ENCODE measurements around the gene TAB2.

The TAB2 gene

GRCh38 chr6:149323925-149324324 lies 6.4 kb downstream of the TAB2 start:
- TF ChIP-seq RAD21 (IDR thresholded peaks at IDR 0.05; ENCODE audit: low read depth) (no peak), YY1 (IDR thresholded peaks at IDR 0.05; ENCODE audit: low read depth) (no peak), EGR1 (IDR thresholded peaks at IDR 0.05) (no peak), EP300 (IDR thresholded peaks at IDR 0.05; ENCODE audit: borderline replicate concordance) (no peak), CREB1 (IDR thresholded peaks at IDR 0.05; ENCODE audit: low read depth) (no peak), TEAD4 (IDR thresholded peaks at IDR 0.05) (no peak), MAX (IDR thresholded peaks at IDR 0.05) (no peak), TCF12 (IDR thresholded peaks at IDR 0.05; ENCODE audit: low read depth) (no peak), REST (IDR thresholded peaks at IDR 0.05; ENCODE audit: low read depth) (no peak), ZBTB7A (IDR thresholded peaks at IDR 0.05; ENCODE audit: low read depth) (no peak), TAF1 (IDR thresholded peaks at IDR 0.05; ENCODE audit: low read depth) (no peak), NFIC (IDR thresholded peaks at IDR 0.05) (no peak), FOXM1 (IDR thresholded peaks at IDR 0.05; ENCODE audit: borderline replicate concordance, low read depth) (no peak), CEBPB (IDR thresholded peaks at IDR 0.05) (no peak)
- TF ChIP-seq, protein P1, sequence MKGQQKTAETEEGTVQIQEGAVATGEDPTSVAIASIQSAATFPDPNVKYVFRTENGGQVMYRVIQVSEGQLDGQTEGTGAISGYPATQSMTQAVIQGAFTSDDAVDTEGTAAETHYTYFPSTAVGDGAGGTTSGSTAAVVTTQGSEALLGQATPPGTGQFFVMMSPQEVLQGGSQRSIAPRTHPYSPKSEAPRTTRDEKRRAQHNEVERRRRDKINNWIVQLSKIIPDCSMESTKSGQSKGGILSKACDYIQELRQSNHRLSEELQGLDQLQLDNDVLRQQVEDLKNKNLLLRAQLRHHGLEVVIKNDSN (IDR thresholded peaks at IDR 0.05), result no peak

DNA sequence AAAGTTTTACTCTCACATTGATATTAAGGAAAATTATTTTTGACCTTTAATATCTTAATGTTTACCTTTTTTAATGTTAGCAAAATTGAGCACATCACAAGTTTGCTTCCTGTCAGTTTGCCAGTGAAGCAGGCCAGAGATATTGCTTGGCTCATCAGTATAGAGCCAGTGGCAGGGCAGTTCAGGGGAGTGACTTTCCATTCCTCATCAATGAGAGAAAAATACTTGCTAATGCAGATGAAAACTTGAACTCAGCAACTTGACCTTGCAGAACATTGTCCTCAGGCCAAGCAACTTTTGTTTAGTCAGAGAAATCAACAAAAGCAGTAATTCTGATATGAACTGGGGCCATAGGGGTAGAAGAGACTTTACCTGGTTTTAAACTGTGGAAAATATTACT lies 6.9 kb downstream of the TAB2 start:
- TF ChIP-seq CEBPB (IDR thresholded peaks at IDR 0.05), result no peak
- TF ChIP-seq CREB1 (IDR thresholded peaks at IDR 0.05; ENCODE audit: low read depth), result no peak
- TF ChIP-seq EGR1 (IDR thresholded peaks at IDR 0.05), result no peak

DNA sequence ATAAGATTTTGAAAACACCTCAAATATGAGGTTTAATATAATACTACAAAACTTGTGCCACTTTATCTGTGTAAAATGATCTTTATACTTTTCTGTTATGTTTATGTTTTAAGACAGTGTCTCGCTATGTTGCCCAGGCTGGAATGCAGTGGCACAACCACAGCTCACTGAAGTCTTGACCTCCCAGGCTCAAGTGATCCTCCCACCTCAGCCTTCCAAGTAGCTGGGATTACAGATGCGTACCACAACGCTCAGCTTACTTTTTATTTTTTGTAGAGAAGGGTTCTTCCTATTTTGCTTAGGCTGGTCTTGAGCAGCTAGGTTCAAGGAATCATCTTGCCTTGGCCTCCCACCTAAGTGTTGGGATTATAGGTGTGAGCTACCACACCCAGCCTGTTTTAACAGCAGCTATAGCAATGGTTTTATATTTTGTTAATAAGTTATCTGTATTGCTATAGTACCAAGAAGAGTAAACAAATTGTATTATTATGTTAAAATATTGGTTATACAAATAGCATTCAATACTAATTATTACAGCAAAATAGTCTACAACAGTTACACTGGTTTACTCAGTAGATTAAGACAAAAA lies 8.2 kb downstream of the TAB2 start:
- TF ChIP-seq REST (IDR thresholded peaks at IDR 0.05; ENCODE audit: low read depth), result no peak
- TF ChIP-seq TAF1 (IDR thresholded peaks at IDR 0.05; ENCODE audit: low read depth), result no peak
- TF ChIP-seq, protein P1 (IDR thresholded peaks at IDR 0.05), result no peak
- no peak for TF ChIP-seq CREB1 (IDR thresholded peaks at IDR 0.05; ENCODE audit: low read depth)
- TF ChIP-seq NFIC (IDR thresholded peaks at IDR 0.05), result no peak
- TF ChIP-seq ZBTB7A (IDR thresholded peaks at IDR 0.05; ENCODE audit: low read depth), result no peak
- no peak for TF ChIP-seq EP300 (IDR thresholded peaks at IDR 0.05; ENCODE audit: borderline replicate concordance)
- no peak for TF ChIP-seq TEAD4 (IDR thresholded peaks at IDR 0.05)

DNA sequence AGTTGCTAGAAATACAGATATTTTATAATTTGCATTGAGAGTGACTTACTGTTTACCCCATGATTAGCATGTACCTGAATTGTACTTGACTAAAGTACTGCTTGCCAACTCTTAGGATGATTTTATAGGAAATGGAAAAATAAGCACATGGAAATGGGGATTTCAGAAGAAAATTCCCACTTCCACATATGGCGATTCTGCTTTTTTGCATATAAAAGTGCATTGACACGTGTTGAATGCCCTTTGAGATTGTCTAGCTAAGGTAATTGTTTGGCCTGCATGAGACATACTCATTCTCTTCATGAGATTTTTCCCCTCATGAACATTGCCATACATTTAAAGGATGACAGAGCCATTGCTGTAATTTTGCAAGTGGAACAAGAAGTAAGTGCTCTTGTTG lies 10.1 kb downstream of the TAB2 start:
- TF ChIP-seq CEBPB (IDR thresholded peaks at IDR 0.05), result no peak
- no peak for TF ChIP-seq TCF12 (IDR thresholded peaks at IDR 0.05; ENCODE audit: low read depth)
- TF ChIP-seq, protein P1 (IDR thresholded peaks at IDR 0.05), result no peak
- no peak for TF ChIP-seq CREB1 (IDR thresholded peaks at IDR 0.05; ENCODE audit: low read depth)
- TF ChIP-seq TEAD4 (IDR thresholded peaks at IDR 0.05), result no peak
- TF ChIP-seq EP300 (IDR thresholded peaks at IDR 0.05; ENCODE audit: borderline replicate concordance), result no peak
- no peak for TF ChIP-seq YY1 (IDR thresholded peaks at IDR 0.05; ENCODE audit: low read depth)

DNA sequence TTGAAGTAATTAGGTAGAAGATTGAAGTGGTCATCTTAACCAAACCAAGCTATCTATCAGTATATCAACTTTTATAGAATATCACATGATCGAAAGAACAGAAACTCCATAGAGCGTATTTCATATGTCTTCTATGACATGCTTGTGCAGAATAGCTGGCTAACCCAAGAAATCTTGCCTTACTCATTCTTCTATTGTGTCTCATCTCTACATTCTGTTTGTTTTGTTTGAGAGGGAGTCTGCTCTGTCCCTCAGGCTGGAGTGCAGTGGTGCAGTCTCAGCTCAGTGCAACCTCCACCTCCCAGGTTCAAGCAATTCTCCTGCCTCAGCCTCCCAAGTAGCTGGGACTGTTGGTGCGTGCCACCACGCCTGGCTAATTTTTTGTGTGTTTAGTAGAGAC lies 10.6 kb downstream of the TAB2 start:
- TF ChIP-seq RAD21 (IDR thresholded peaks at IDR 0.05; ENCODE audit: low read depth) (no peak), YY1 (IDR thresholded peaks at IDR 0.05; ENCODE audit: low read depth) (no peak), ZBTB7A (IDR thresholded peaks at IDR 0.05; ENCODE audit: low read depth) (no peak)

DNA sequence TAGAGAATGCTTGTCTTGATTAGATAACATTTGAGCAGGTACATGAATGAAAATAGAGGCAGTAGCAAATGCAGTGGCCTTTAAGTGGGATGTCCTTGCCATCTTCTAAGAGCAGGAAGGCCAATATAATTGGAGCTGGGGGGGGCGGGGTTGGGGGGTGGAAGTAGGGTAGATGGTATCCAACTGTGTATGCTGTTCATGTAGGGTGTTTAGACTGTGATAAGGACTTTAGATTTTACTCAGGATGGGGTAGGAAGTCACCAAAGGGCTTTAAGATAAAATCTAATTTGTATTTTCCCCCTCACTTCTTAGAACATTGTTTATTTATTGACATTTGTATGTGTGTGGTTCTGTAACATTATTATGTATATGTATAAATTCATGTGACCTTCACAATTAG lies 12.0 kb downstream of the TAB2 start:
- TF ChIP-seq CREB1 (IDR thresholded peaks at IDR 0.05; ENCODE audit: low read depth), result no peak
- no peak for TF ChIP-seq EP300 (IDR thresholded peaks at IDR 0.05; ENCODE audit: borderline replicate concordance)
- TF ChIP-seq TEAD4 (IDR thresholded peaks at IDR 0.05), result no peak
- no peak for TF ChIP-seq RAD21 (IDR thresholded peaks at IDR 0.05; ENCODE audit: low read depth)
- TF ChIP-seq ZBTB7A (IDR thresholded peaks at IDR 0.05; ENCODE audit: low read depth), result no peak
- no peak for TF ChIP-seq REST (IDR thresholded peaks at IDR 0.05; ENCODE audit: low read depth)
- no peak for TF ChIP-seq TAF1 (IDR thresholded peaks at IDR 0.05; ENCODE audit: low read depth)
- no peak for TF ChIP-seq YY1 (IDR thresholded peaks at IDR 0.05; ENCODE audit: low read depth)
- TF ChIP-seq TCF12 (IDR thresholded peaks at IDR 0.05; ENCODE audit: low read depth), result no peak
- TF ChIP-seq, protein P1 (IDR thresholded peaks at IDR 0.05), result no peak
- TF ChIP-seq CEBPB (IDR thresholded peaks at IDR 0.05), result no peak
- TF ChIP-seq EGR1 (IDR thresholded peaks at IDR 0.05), result no peak
- no peak for TF ChIP-seq MAX (IDR thresholded peaks at IDR 0.05)
- TF ChIP-seq FOXM1 (IDR thresholded peaks at IDR 0.05; ENCODE audit: borderline replicate concordance, low read depth), result no peak
- TF ChIP-seq NFIC (IDR thresholded peaks at IDR 0.05), result no peak

All from Ishikawa (cell line).